Measurements from ENCODE around the gene ISG15.

DNA sequence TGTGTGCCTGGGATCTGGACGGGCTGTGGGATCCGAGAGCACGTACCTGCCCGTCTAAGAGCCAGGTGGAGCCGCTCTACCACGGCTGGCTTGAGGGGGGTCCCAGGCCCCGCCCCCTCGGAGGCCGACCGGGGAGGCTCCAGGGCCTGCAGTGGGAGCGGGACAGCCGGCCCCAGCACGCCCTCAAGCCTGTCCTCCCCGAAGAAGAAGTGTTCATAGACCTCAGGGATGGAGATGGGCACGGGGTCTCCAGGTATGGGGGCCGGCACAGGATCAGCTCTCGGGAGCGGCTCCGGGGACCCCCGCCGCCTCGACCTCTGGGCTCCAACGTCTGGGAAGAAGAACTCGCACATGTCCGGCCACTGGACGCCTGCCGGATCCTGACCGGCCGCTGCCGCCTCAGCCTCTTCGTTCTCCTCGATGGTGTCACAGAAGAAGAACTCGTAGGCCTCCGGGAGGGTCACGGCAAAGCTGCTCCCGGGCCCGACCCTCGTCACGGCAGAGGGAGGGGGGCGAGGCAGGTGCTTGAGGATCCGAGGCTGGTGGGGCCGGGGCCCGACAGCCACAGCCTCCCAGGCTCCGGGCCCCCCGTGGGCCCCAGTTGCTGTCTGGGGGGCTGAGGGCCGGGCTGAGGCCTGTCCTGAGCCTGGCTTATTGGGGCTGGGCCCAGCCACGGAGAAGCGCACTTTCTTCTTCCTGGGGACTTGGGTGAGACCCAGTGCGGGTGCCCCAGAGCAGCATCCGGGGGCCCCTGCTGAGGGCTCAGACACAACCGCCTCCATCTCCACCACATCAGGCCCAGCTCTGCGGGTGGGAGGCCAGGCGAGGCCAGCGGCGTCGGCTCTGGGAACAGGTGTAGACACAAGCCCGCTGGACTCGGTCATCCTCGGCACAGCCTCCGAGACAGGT is 34.2 kb upstream of the ISG15 start:
- TF ChIP-seq, protein P1, sequence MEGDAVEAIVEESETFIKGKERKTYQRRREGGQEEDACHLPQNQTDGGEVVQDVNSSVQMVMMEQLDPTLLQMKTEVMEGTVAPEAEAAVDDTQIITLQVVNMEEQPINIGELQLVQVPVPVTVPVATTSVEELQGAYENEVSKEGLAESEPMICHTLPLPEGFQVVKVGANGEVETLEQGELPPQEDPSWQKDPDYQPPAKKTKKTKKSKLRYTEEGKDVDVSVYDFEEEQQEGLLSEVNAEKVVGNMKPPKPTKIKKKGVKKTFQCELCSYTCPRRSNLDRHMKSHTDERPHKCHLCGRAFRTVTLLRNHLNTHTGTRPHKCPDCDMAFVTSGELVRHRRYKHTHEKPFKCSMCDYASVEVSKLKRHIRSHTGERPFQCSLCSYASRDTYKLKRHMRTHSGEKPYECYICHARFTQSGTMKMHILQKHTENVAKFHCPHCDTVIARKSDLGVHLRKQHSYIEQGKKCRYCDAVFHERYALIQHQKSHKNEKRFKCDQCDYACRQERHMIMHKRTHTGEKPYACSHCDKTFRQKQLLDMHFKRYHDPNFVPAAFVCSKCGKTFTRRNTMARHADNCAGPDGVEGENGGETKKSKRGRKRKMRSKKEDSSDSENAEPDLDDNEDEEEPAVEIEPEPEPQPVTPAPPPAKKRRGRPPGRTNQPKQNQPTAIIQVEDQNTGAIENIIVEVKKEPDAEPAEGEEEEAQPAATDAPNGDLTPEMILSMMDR (IDR thresholded peaks at IDR 0.05; ENCODE audit: insufficient read depth, low read length, poor library complexity, severe bottlenecking) = no peak
- no peak for TF ChIP-seq EZH2phosphoT487 (conservative IDR thresholded peaks at IDR 0.05; ENCODE audit: low read length)

All from SU-DHL-6 (cell line).